ENCODE measurements around the gene RNF187. TPM values are rescaled to one million over a fixed set of nuclear protein-coding genes. Genes with fewer than 3 reads are reported as not detected.

Gene RNF187
- 100 to 1,000 TPM in 1 of 3 donors, 10 to 100 TPM in 2; 68.6 to 102 (median 77.3) TPM for total RNA-seq
- total RNA-seq (2013): 24.5 TPM

GRCh38 chr1:228487336-228488124 lies at the start of gene RNF187:
Gene RNF187, plus strand, starts transcription at chr1:228487382.
- peak within 1 kb of the TSS; percentile 100 for H3K27ac ChIP-seq (ENCODE audit: low read length)
- intact Hi-C loops (cut with micrococcal nuclease): loop anchor here (2.0 kb wide), 2 partner anchors 23 to 31 kb away; a partner anchor contains a TSS
- ATAC-seq (peak; percentile 50 to 87 (median 63)), DNase-seq (peak; percentile 83 to 90)
- peaks cover 26% of the 10 kb centered on the region for H3K4me1 ChIP-seq (ENCODE audit: control insufficient read depth, insufficient read depth, low read length)
- no peaks in the 10 kb centered on the region for H3K27me3 ChIP-seq (ENCODE audit: control insufficient read depth, insufficient read depth, low read length)
- no peak for TF ChIP-seq CTCF (IDR thresholded peaks at IDR 0.05)
- Mint-ChIP-seq H3K27me3 (ENCODE audit: low read depth in 2 of 2) (no peaks in the 10 kb centered on the region), H3K9me3 (no peaks in the 10 kb centered on the region), H3K36me3 (no peaks in the 10 kb centered on the region), H3K27ac (peak within 1 kb of the TSS; percentile 98 to 99), H3K4me3 (peak within 1 kb of the TSS; percentile 98), H3K4me1 (peaks cover 16 to 37% of the 10 kb centered on the region in 2 donors)
- peaks cover 15% of the 10 kb centered on the region for H3K36me3 ChIP-seq (ENCODE audit: control insufficient read depth, insufficient read depth, low read length)
- peak within 1 kb of the TSS; percentile 92 for H3K4me3 ChIP-seq (ENCODE audit: low read length)
- WGBS (ENCODE audit: insufficient coverage): under 1% methylated on average over 113 of the region's 113 CpGs
- no peaks in the 10 kb centered on the region for H3K9me3 ChIP-seq (ENCODE audit: control insufficient read depth, insufficient read depth, low read length)

GRCh38 chr1:228437424-228437962 lies 49.7 kb upstream of the RNF187 start:
- Histone ChIP-seq H3K9me3 (ENCODE audit: control insufficient read depth, insufficient read depth, low read length) (no peaks in the 10 kb centered on the region), H3K4me1 (ENCODE audit: control insufficient read depth, insufficient read depth, low read length) (no peaks in the 10 kb centered on the region), H3K36me3 (ENCODE audit: control insufficient read depth, insufficient read depth, low read length) (no peaks in the 10 kb centered on the region), H3K4me3 (ENCODE audit: low read length) (no peak overlapping the region), H3K27me3 (ENCODE audit: control insufficient read depth, insufficient read depth, low read length) (peaks cover 3% of the 10 kb centered on the region), H3K27ac (ENCODE audit: low read length) (no peak overlapping the region)
- peaks cover 27 to 29% of the 10 kb centered on the region in 2 donors for H3K27me3 Mint-ChIP-seq (ENCODE audit: low read depth in 2 of 2)
- no peaks in the 10 kb centered on the region for H3K4me1 Mint-ChIP-seq
- TF ChIP-seq CTCF (IDR thresholded peaks at IDR 0.05): no peak
- no peak for DNase-seq
- H3K9me3 Mint-ChIP-seq: no peaks in the 10 kb centered on the region
- no peak for ATAC-seq
- no peak overlapping the region for H3K27ac Mint-ChIP-seq
- WGBS (ENCODE audit: insufficient coverage): 82% methylated on average over 7 of the region's 7 CpGs
- no peak overlapping the region for H3K4me3 Mint-ChIP-seq
- no peaks in the 10 kb centered on the region for H3K36me3 Mint-ChIP-seq
- intact Hi-C loops (cut with micrococcal nuclease): no loop called here

- Histone ChIP-seq H3K27ac (ENCODE audit: low read length) (no peak overlapping the region), H3K9me3 (ENCODE audit: control insufficient read depth, insufficient read depth, low read length) (no peaks in the 10 kb centered on the region), H3K4me3 (ENCODE audit: low read length) (no peak overlapping the region), H3K4me1 (ENCODE audit: control insufficient read depth, insufficient read depth, low read length) (no peaks in the 10 kb centered on the region), H3K27me3 (ENCODE audit: control insufficient read depth, insufficient read depth, low read length) (peaks cover 3% of the 10 kb centered on the region), H3K36me3 (ENCODE audit: control insufficient read depth, insufficient read depth, low read length) (no peaks in the 10 kb centered on the region)
- no peak for TF ChIP-seq CTCF (IDR thresholded peaks at IDR 0.05)
- intact Hi-C loops (cut with micrococcal nuclease): no loop called here
- no peaks in the 10 kb centered on the region for H3K9me3 Mint-ChIP-seq
- no peak overlapping the region for H3K4me3 Mint-ChIP-seq
- H3K27me3 Mint-ChIP-seq (ENCODE audit: low read depth in 2 of 2): peaks cover 25 to 26% of the 10 kb centered on the region in 2 donors
- H3K4me1 Mint-ChIP-seq: no peaks in the 10 kb centered on the region
- no peak overlapping the region for H3K27ac Mint-ChIP-seq
- H3K36me3 Mint-ChIP-seq: no peaks in the 10 kb centered on the region
- WGBS (ENCODE audit: insufficient coverage): 36% methylated on average over 1 of the region's 1 CpG
- ATAC-seq (no peak), DNase-seq (no peak)
Observed at GRCh38 chr1:228438266-228438665, 48.9 kb upstream of the RNF187 start.

Data from natural killer cell (primary cell).